GM12878 (cell line): ENCODE results near the gene FAM20A. TPM values are rescaled to one million over a fixed set of nuclear protein-coding genes. Genes with fewer than 3 reads are reported as not detected.

Experiments
- ATAC-seq: fragments of 200-7000 bp; cut with Tn5 transposase; 3 replicates; pipeline ENCODE4 v1.9.1; 2020; ENCODE audit warnings: mild to moderate bottlenecking, moderate library complexity
- BruUV-seq: library from RNA; stranded (reverse); fragments of 400-500 nt; replicated peaks from 2 replicates; lab custom pipeline; 2021; lab: Mats Ljungman, UMichigan
- CTCF ChIA-PET: fragments of 300-600 bp; sonication (Branson Sonifier 250); formaldehyde crosslinking; extraction: SDS; loops from one replicate; lab custom pipeline; 2021; ENCODE audit warnings: inconsistent platforms; lab: Yijun Ruan, JAX
- POLR2A ChIA-PET: fragments of 350-600 bp; formaldehyde crosslinking; extraction: SDS; loops from one replicate; lab custom pipeline; 2021; ENCODE audit warnings: inconsistent platforms; lab: Charles Lee
- RAD21 ChIA-PET: fragments of 300-600 bp; sonication (Branson Sonifier 250); formaldehyde crosslinking; loops from one replicate; lab custom pipeline; 2023; ENCODE audit warnings: antibody characterized with exemption; ENCODE audit not compliant: unreplicated experiment; lab: Charles Lee
- SMC1A ChIA-PET: fragments of 300-600 bp; sonication (Branson Sonifier 250); formaldehyde crosslinking; loops from one replicate; lab custom pipeline; 2023; ENCODE audit not compliant: unreplicated experiment, uncharacterized antibody; lab: Charles Lee
- DNase-seq: peaks from one replicate; pipeline ENCODE4 v3.0.0-alpha.2; 2011; ENCODE audit warnings: low read depth, low spot score
- FAIRE-seq: peaks from 3 replicates; lab custom pipeline; 2011; peaks lifted over from hg19 to GRCh38; lab: Jason Lieb, UNC
- H2AFZ ChIP-seq: 2 replicates; pipeline ENCODE4 v1.6.0; 2011; ENCODE audit warnings: low read depth, low read length, control low read depth; ENCODE audit not compliant: control insufficient read depth
- H3K27ac ChIP-seq: 2 replicates; pipeline ENCODE4 v1.5.1; 2011; ENCODE audit warnings: control low read depth; ENCODE audit not compliant: control insufficient read depth, insufficient read depth
- H3K27me3 ChIP-seq, 2 experiments: replicated peaks in 1 of 2; 2 replicates each; pipeline versions ENCODE4 v1.6.0 to v1.6.1; 2011; ENCODE audit warnings: low read length in 1 of 2; ENCODE audit not compliant: control insufficient read depth in 2 of 2, insufficient read depth in 2 of 2
- H3K36me3 ChIP-seq, 2 experiments: 2 replicates each; pipeline ENCODE4 v1.5.1; 2011; ENCODE audit warnings: low read length in 1 of 2; ENCODE audit not compliant: control insufficient read depth in 2 of 2, insufficient read depth in 2 of 2
- H3K4me1 ChIP-seq: 2 replicates; pipeline ENCODE4 v1.6.1; 2011; ENCODE audit warnings: mild to moderate bottlenecking, low read length, moderate library complexity, mixed read lengths; ENCODE audit not compliant: control insufficient read depth, insufficient read depth
- H3K4me2 ChIP-seq: 2 replicates; pipeline ENCODE4 v1.6.0; 2011; ENCODE audit warnings: control low read depth; ENCODE audit not compliant: control insufficient read depth, insufficient read depth
- H3K4me3 ChIP-seq: fragments of 200-600 bp; sonication (generic); 2 replicates; pipeline ENCODE4 v1.5.1; 2016
- H3K79me2 ChIP-seq: 2 replicates; pipeline ENCODE4 v1.6.0; 2011; ENCODE audit warnings: low read length; ENCODE audit not compliant: control insufficient read depth, insufficient read depth
- H3K9ac ChIP-seq: 2 replicates; pipeline ENCODE4 v1.8.0; 2011; ENCODE audit warnings: low read length, control low read depth, mixed read lengths; ENCODE audit not compliant: control insufficient read depth, insufficient read depth
- H3K9me3 ChIP-seq: replicated peaks from 3 replicates; pipeline ENCODE4 v1.5.1; 2011; ENCODE audit warnings: mild to moderate bottlenecking, low read length; ENCODE audit not compliant: control insufficient read depth, insufficient read depth
- H4K20me1 ChIP-seq: 2 replicates; pipeline ENCODE4 v1.6.0; 2011; ENCODE audit not compliant: control insufficient read depth, insufficient read depth
- IRF5 ChIP-seq: fragments of 450-650 bp; IDR thresholded peaks from 2 replicates; pipeline ENCODE4 v1.6.1; 2017; ENCODE audit warnings: borderline replicate concordance
- MYB ChIP-seq: fragments of 150-350 bp; IDR thresholded peaks from 2 replicates; pipeline ENCODE4 v1.6.1; 2014; ENCODE audit warnings: mild to moderate bottlenecking, low read depth, low read length, borderline replicate concordance
- WGBS: methylation state at CpG from one replicate; pipeline ENCODE4 v1.1.6; 2016; ENCODE audit warnings: low lambda C conversion rate; ENCODE audit not compliant: insufficient replicate concordance, insufficient coverage; ENCODE audit errors: missing lambda C conversion rate; 5-methylcytosine and 5-hydroxymethylcytosine counted together
- in situ Hi-C: fragments of 300-500 bp; cut with MboI; formaldehyde crosslinking; loops from 9 replicates; pipeline ENCODE4 v1.14.3; 2018; ENCODE audit warnings: mixed read lengths
- intact Hi-C: fragments of 100-400 bp; cut with micrococcal nuclease; formaldehyde crosslinking; loops from one replicate; pipeline ENCODE4 v1.14.2; 2022; ENCODE audit not compliant: unreplicated experiment
- polyA plus RNA-seq, 11 experiments: library from polyadenylated mRNA; depleted of rRNA in 4 of 11; unstranded in 6 of 11; stranded (reverse) in 5 of 11; fragments of >200 nt; fragmentation: Nextera tagmentation in 4 of 11; fragmentation: Illumina TruSeq in 1 of 11; extraction: Ambion mirVana in 4 of 11; extraction: Trizol in 1 of 11; gene quantifications; 1 replicate in 1 of 11; 2 replicates in 10 of 11; pipeline versions ENCODE4 v1.2.1 to v1.2.3, GENCODE V29; 2011 to 2016; ENCODE audit warnings: inconsistent platforms in 2 of 11, missing spikeins in 2 of 11, low read depth in 1 of 11
- total RNA-seq, 4 experiments: library from RNA; depleted of rRNA in 3 of 4; stranded (reverse); fragments of >200 nt in 3 of 4; fragmentation: Illumina TruSeq in 1 of 4; extraction: Trizol in 1 of 4; gene quantifications; 2 replicates each; pipeline versions ENCODE4 v1.2.1 to v1.2.3, GENCODE V29; 2013 to 2021
- TF ChIP-seq, protein P1 (sequence below): fragments of 450-650 bp; IDR thresholded peaks from 2 replicates; pipeline ENCODE4 v1.6.1; 2017; ENCODE audit warnings: mild to moderate bottlenecking

The FAM20A gene
- total and polyA plus RNA-seq, 10 of the 15 experiments (the other 5 are each of a cell fraction or from before 2014, with no cell fraction given) = 0.13 TPM; not detected in 9

GRCh38 chr17:68594552-68594951 lies 6.6 kb downstream of the FAM20A start (continued):
- TF ChIP-seq, protein P1, sequence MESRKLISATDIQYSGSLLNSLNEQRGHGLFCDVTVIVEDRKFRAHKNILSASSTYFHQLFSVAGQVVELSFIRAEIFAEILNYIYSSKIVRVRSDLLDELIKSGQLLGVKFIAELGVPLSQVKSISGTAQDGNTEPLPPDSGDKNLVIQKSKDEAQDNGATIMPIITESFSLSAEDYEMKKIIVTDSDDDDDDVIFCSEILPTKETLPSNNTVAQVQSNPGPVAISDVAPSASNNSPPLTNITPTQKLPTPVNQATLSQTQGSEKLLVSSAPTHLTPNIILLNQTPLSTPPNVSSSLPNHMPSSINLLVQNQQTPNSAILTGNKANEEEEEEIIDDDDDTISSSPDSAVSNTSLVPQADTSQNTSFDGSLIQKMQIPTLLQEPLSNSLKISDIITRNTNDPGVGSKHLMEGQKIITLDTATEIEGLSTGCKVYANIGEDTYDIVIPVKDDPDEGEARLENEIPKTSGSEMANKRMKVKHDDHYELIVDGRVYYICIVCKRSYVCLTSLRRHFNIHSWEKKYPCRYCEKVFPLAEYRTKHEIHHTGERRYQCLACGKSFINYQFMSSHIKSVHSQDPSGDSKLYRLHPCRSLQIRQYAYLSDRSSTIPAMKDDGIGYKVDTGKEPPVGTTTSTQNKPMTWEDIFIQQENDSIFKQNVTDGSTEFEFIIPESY = no peak
- TF ChIP-seq, all 136 proteins: peak for 0

GRCh38 chr17:68592682-68593641 lies 8.2 kb downstream of the FAM20A start:
- Histone ChIP-seq H3K4me3 (no peak overlapping the region), H3K36me3 (no peaks in the 10 kb centered on the region), H2AFZ (no peak overlapping the region), H3K27ac (no peak overlapping the region), H3K9me3 (no peaks in the 10 kb centered on the region; the same call in 2 of the 3 replicates), H3K27me3 (peaks cover 2% of the 10 kb centered on the region in 2 experiments; a peak in 2 of 4 replicates), H3K9ac (no peak overlapping the region), H4K20me1 (no peaks in the 10 kb centered on the region), H3K79me2 (no peaks in the 10 kb centered on the region), H3K4me1 (no peaks in the 10 kb centered on the region), H3K4me2 (no peak overlapping the region)
- CTCF ChIA-PET = interaction anchor here (1.0 kb wide), 1 partner anchor 21 kb away, joined by 3 read pairs; no protein-coding TSS in a partner anchor
- SMC1A ChIA-PET = interaction anchor here (1.3 kb wide), 1 partner anchor 14 kb away, joined by 3 read pairs; no protein-coding TSS in a partner anchor
- 50% methylated on average over 3 of the region's 3 CpGs for WGBS
- no TSS peak for BruUV-seq
- DNase-seq = no peak
- FAIRE-seq = no peak
- POLR2A ChIA-PET = no interaction called here
- RAD21 ChIA-PET = no interaction called here
- intact Hi-C loops (no loop called here), in situ Hi-C loops (no loop called here)
- no peak for ATAC-seq
- no peak for TF ChIP-seq IRF5
- no peak for TF ChIP-seq MYB
- TF ChIP-seq, all 136 proteins: peak for 0
